Body of pancreas (tissue), 4 donors: ENCODE data around the gene TGFBI.

Experiments
- POLR2A ChIP-seq, 3 donors: fragments of 450-650 bp; IDR thresholded peaks; one replicate each; pipeline ENCODE4 v1.6.1; 2016; ENCODE audit warnings: antibody characterized with exemption in 3 of 3, mild to moderate bottlenecking in 2 of 3
- TF ChIP-seq, protein P1 (sequence below), 7 experiments: fragments of 450-650 bp in 4 of 7; fragments of 200-600 bp in 3 of 7; sonication (generic) in 3 of 7; IDR thresholded peaks; one replicate each; pipeline ENCODE4 v1.5.1; 2016 to 2019; ENCODE audit warnings: antibody characterized with exemption in 7 of 7

DNA sequence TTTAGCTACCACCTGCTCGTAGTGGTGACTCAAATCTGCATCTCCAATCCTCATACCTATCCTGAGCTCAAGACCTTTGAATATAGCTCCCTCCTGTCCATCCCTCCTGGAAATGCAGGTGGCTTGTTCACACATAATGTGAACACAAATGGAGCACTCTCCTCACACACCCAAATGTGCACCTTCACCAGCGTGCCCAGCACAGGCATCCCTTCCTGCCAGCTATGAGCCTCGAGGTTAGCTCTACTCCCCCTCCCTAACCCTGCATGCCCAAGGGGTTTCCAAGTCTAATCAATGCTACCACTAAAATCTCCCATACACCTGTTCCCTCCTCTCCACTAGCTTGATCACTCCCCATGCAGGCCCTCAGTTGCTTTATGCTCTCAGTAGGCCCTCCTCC lies 2.2 kb upstream of the TGFBI start:
- TF ChIP-seq POLR2A (IDR thresholded peaks at IDR 0.05): no peak
- TF ChIP-seq, protein P1, sequence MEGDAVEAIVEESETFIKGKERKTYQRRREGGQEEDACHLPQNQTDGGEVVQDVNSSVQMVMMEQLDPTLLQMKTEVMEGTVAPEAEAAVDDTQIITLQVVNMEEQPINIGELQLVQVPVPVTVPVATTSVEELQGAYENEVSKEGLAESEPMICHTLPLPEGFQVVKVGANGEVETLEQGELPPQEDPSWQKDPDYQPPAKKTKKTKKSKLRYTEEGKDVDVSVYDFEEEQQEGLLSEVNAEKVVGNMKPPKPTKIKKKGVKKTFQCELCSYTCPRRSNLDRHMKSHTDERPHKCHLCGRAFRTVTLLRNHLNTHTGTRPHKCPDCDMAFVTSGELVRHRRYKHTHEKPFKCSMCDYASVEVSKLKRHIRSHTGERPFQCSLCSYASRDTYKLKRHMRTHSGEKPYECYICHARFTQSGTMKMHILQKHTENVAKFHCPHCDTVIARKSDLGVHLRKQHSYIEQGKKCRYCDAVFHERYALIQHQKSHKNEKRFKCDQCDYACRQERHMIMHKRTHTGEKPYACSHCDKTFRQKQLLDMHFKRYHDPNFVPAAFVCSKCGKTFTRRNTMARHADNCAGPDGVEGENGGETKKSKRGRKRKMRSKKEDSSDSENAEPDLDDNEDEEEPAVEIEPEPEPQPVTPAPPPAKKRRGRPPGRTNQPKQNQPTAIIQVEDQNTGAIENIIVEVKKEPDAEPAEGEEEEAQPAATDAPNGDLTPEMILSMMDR (IDR thresholded peaks at IDR 0.05): no peak
